Measurements from ENCODE around the gene TMEM131L.

DNA sequence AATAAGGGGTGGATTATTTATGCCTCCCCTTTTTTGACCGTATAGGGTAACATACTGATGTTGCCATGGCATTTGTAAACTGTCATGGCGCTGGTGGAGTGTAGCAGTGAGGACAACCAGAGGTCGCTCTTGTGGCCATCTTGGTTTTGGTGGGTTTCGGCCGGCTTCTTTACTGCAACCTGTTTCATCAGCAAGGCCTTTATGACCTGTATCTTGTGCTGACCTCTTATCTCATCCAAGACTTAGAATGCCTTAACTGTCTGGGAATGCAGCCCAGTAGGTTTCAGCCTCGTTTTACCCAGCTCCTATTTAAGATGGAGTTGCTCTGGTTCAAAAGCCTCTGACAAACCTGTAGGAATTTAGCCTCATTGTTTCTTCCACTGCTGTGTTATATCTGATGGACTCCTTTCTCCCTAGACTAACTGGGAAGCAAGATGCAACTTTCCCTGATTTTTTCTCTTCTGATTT, 71.4 kb downstream of the TMEM131L start:
- TF ChIP-seq, protein P1, sequence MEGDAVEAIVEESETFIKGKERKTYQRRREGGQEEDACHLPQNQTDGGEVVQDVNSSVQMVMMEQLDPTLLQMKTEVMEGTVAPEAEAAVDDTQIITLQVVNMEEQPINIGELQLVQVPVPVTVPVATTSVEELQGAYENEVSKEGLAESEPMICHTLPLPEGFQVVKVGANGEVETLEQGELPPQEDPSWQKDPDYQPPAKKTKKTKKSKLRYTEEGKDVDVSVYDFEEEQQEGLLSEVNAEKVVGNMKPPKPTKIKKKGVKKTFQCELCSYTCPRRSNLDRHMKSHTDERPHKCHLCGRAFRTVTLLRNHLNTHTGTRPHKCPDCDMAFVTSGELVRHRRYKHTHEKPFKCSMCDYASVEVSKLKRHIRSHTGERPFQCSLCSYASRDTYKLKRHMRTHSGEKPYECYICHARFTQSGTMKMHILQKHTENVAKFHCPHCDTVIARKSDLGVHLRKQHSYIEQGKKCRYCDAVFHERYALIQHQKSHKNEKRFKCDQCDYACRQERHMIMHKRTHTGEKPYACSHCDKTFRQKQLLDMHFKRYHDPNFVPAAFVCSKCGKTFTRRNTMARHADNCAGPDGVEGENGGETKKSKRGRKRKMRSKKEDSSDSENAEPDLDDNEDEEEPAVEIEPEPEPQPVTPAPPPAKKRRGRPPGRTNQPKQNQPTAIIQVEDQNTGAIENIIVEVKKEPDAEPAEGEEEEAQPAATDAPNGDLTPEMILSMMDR (IDR thresholded peaks at IDR 0.05; ENCODE audit: low read length): no peak
- no peak for TF ChIP-seq EZH2 (optimal IDR thresholded peaks at IDR 0.05; ENCODE audit: low read depth, low read length)
